Cardiac muscle cell (in vitro differentiated cells and primary cell): ENCODE measurements around the gene MYH7. TPM values are rescaled to one million over a fixed set of nuclear protein-coding genes. Genes with fewer than 3 reads are reported as not detected.
A peak's percentile ranks its signal among the peaks of the same experiment; 100 is the strongest.
"Not testable (repeated sequence)": the region's sequence is repeated elsewhere in the genome, so short reads cannot be mapped to it uniquely, and the experiment has no call there.

Experiments
- DNase-seq, 2 donors: peaks; one replicate each; pipeline versions ENCODE4 v3.0.0 to v3.0.0-alpha.2; 2010 to 2017; ENCODE audit warnings: low read depth in 1 of 2, low spot score in 1 of 2
- H3K27ac ChIP-seq: fragments of 200-600 bp; sonication (generic); 2 replicates; pipeline ENCODE4 v1.5.1; 2016
- H3K27me3 ChIP-seq: fragments of 200-600 bp; sonication (generic); 2 replicates; pipeline ENCODE4 v1.6.0; 2016; ENCODE audit warnings: control low read depth
- H3K36me3 ChIP-seq: fragments of 200-600 bp; sonication (generic); 2 replicates; pipeline ENCODE4 v1.5.1; 2016; ENCODE audit warnings: control low read depth
- H3K4me1 ChIP-seq: fragments of 200-600 bp; sonication (generic); 2 replicates; pipeline ENCODE4 v1.8.1; 2017; ENCODE audit warnings: low read depth, mild to moderate bottlenecking, mixed run types
- H3K4me3 ChIP-seq: fragments of 200-600 bp; sonication (generic); 2 replicates; pipeline ENCODE4 v1.5.1; 2016; ENCODE audit warnings: mild to moderate bottlenecking
- H3K9me3 ChIP-seq: fragments of 200-600 bp; sonication (generic); 2 replicates; pipeline ENCODE4 v1.5.1; 2017; ENCODE audit warnings: low read depth, mild to moderate bottlenecking, control low read depth
- CTCF ChIP-seq: IDR thresholded peaks from 2 replicates; pipeline ENCODE4 v1.5.1; 2012; ENCODE audit warnings: low read depth, mild to moderate bottlenecking, low read length
- polyA plus RNA-seq: library from polyadenylated mRNA; unstranded; fragments of >200 nt; fragmentation: Nextera tagmentation; extraction: Ambion mirVana; gene quantifications from 2 replicates; pipeline ENCODE4 v1.2.1, GENCODE V29; 2016
- total RNA-seq: library from RNA; depleted of rRNA; stranded (reverse); fragments of >200 nt; gene quantifications from 2 replicates; pipeline ENCODE4 v1.2.3, GENCODE V29; 2016

Gene MYH7
- total and polyA plus RNA-seq, 2 experiments from 2014 or later: 82.8 to 117 TPM

- H3K9me3 ChIP-seq: no peaks in the 10 kb centered on the region
- no peak for TF ChIP-seq CTCF
- DNase-seq: peak in 1 of 2 donors; percentile 46
- H3K27me3 ChIP-seq: no peaks in the 10 kb centered on the region
- peaks cover 99% of the 10 kb centered on the region for H3K36me3 ChIP-seq
- peaks cover 39% of the 10 kb centered on the region for H3K4me1 ChIP-seq
- peak overlapping the region; percentile 99 for H3K27ac ChIP-seq
- peak overlapping the region; percentile 3 for H3K4me3 ChIP-seq
These were observed 36.3 kb downstream of the MYH7 start for GRCh38 chr14:23399136-23399535.

- Histone ChIP-seq H3K36me3 (peaks cover 99% of the 10 kb centered on the region), H3K4me1 (peaks cover 37% of the 10 kb centered on the region), H3K4me3 (no peak overlapping the region), H3K9me3 (no peaks in the 10 kb centered on the region), H3K27ac (peak overlapping the region; percentile 99), H3K27me3 (no peaks in the 10 kb centered on the region)
- peak in 1 of 2 donors; percentile 32 for DNase-seq
- no peak for TF ChIP-seq CTCF
These were observed 37.1 kb downstream of the MYH7 start for GRCh38 chr14:23398348-23398747.

GRCh38 chr14:23396781-23397407, 38.6 kb downstream of the MYH7 start:
- H3K9me3 ChIP-seq: no peaks in the 10 kb centered on the region
- H3K36me3 ChIP-seq: peaks cover 99% of the 10 kb centered on the region
- DNase-seq: peak in 1 of 2 donors; percentile 6
- H3K4me3 ChIP-seq: no peak overlapping the region
- H3K4me1 ChIP-seq: peaks cover 30% of the 10 kb centered on the region
- TF ChIP-seq CTCF: no peak
- H3K27me3 ChIP-seq: no peaks in the 10 kb centered on the region
- peak overlapping the region; percentile 99 for H3K27ac ChIP-seq

GRCh38 chr14:23396126-23396525, 39.3 kb downstream of the MYH7 start:
- TF ChIP-seq CTCF: no peak
- Histone ChIP-seq H3K36me3 (peaks cover 99% of the 10 kb centered on the region), H3K27ac (peak overlapping the region; percentile 99), H3K4me1 (peaks cover 23% of the 10 kb centered on the region), H3K27me3 (no peaks in the 10 kb centered on the region), H3K9me3 (no peaks in the 10 kb centered on the region), H3K4me3 (no peak overlapping the region)
- DNase-seq: no peak

- H3K9me3 ChIP-seq: no peaks in the 10 kb centered on the region
- H3K27me3 ChIP-seq: no peaks in the 10 kb centered on the region
- peaks cover 5% of the 10 kb centered on the region for H3K4me1 ChIP-seq
- H3K4me3 ChIP-seq: no peak overlapping the region
- H3K27ac ChIP-seq: peak overlapping the region; percentile 99
- H3K36me3 ChIP-seq: peaks cover 96% of the 10 kb centered on the region
- TF ChIP-seq CTCF: no peak
- no peak for DNase-seq
These were observed 42.8 kb downstream of the MYH7 start for GRCh38 chr14:23392613-23393012.

- peaks cover 96% of the 10 kb centered on the region for H3K36me3 ChIP-seq
- H3K4me3 ChIP-seq, H3K4me1 ChIP-seq, H3K9me3 ChIP-seq, H3K27me3 ChIP-seq, DNase-seq: not testable (repeated sequence)
- peak overlapping the region; percentile 86 for H3K27ac ChIP-seq
These were observed 45.6 kb downstream of the MYH7 start for GRCh38 chr14:23389871-23390270.
